HG03378 (cell line): ENCODE measurements around the gene STAMBP.
"Not testable (repeated sequence)": the region's sequence is repeated elsewhere in the genome, so short reads cannot be mapped to it uniquely, and the experiment has no call there.

Experiments
- ATAC-seq: cut with Tn5 transposase; IDR thresholded peaks from one replicate; pipeline ENCODE4 v1.9.1; 2021; ENCODE audit warnings: mild to moderate bottlenecking, moderate library complexity; ENCODE audit not compliant: unreplicated experiment

Gene STAMBP

DNA sequence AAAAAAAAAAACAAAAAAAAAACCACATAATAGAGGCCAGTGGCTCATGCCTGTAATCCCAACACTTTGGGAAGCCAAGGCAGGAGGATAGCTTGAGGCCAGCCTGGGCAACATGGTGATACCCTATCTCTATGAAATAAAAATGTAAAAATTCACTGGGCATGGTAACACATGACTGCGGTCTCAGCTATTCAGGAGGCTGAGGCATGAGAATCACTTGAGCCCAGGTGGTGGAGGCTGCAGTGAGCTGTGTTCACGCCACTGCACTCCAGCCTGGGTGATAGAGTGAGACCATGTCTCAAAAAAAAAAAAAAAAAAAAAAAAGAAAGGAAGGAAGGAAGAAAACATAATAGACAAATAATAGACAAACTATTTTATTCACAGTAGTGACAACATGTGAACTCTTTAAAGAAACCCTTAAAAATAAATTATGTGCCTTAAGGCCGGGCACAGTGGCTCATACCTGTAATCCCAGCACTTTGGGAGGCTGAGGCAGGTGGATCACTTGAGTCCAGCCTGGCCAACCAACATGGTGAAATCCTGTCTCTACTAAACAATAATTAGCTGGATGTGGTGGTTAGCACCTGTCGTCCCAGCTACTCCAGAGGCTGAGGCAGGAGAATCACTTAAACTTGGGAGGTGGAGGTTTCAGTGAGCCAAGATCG is 75.3 kb downstream of the STAMBP start:
- ATAC-seq = not testable (repeated sequence)

DNA sequence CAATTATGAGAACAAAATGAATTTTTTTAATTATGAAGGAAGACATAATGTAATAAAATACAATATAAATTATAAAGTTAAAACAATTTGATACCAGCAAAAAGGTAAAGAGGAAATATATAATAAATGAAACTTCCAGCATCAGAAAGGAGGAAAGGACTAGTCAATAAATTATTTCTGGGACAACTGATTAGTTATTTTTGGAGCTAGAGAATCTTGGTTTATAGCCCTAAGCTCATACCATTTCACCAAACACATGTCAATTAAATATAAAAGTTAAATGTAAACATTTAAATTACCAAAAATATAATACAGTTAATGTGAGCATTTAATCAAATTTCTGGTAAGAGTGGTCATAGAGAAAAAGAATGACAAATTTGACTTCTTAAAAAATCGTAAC is 76.2 kb downstream of the STAMBP start:
- no peak for ATAC-seq

DNA sequence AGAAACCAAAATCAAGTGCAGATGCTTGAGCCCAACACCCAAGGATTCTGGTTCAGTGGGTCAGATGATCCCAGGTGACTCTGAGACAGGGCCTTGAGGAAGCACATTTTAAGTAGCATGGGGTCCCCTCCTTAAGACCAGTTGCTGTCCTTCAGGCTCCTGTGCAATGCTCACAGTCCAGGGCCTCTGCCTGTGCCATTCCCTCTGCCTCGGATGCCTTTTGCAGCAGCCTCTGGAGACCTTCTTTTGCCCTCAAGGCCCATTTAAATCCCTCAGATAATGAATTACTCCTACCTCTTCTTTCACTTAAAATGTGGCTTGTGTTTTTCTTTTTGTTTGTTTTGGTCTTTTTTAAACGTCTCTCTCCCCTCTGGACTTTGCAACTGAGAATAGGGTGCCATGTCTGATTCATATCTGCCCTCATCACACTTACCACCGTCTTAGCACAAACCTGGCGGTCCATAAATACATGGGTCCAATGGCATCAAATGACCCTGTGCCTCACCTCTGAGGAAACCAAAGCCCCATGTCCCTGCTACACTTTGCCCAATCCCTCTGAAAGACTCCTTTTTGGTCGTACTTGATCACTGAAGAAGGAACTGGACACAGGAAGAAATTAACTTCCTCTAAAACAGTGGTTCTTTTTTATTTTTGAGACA is 78.2 kb downstream of the STAMBP start:
- ATAC-seq = no peak

DNA sequence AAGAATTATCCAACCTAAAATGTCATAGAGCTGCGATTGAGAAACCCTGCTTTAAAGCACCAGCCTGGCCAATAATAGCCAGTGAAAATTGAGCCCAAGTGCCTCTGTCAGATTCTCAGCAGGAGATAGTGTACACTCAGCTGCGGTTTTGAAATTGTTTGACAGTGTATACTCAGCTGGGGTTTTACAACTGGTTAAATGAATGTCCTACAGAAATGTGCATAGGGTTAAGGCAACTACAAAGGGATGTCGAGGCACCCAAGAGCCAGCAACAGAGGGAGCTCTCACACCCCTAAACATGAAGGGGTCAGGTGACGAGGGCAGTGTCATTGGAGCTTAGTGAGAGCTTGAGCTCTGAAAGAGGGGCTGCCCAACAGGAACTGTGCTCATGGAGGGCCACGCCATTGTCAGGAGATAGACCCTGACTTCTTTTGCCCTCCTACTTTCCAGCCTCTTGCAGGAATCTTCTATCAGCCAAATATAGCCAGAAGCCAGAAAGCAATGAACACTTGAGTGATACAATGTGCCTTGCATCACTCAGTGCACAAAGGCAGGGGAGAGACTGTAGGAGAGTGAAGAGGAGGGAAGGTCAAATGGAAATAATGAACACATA is 79.2 kb downstream of the STAMBP start:
- ATAC-seq = no peak

DNA sequence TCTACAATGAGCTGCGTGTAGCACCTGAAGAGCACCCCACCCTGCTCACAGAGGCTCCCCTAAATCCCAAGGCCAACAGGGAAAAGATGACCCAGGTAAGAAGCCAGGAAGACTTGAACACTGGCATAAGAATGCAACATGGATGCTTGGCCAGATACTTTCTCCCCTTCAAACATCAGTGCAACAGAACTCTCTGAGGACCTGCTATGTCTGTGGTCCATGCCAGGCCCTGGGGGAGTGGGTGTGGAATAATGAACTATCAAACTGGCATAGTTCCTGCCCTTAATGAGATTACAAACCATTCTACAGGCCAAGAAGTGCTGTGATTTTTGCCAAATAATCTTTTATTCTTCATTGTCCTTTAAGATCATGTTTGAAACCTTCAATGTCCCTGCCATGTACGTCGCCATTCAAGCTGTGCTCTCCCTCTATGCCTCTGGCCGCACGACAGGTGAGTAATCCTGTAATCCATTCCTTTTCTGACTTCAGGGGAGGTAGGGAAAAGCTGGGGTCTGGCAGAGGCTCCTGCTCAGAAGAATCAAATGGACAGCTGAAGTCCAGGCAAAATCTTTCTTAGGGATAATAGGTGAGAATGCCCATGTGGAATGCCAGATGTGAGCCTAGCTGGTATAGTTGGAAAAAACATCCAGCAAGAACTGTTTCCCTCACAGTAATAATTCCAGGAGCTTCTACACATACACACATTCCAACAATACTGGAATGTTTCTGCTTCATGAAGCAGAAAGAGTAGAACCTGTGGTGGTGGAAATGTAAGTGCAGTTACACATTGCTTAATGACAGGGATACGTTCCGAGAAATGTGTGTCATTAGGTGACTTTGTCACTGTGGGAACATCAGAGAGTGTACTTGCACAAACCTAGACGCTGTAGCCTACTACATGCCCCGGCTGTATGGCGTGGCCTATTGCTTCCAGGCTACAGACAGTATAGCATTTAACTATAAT is 80.2 kb downstream of the STAMBP start:
- ATAC-seq = no peak

DNA sequence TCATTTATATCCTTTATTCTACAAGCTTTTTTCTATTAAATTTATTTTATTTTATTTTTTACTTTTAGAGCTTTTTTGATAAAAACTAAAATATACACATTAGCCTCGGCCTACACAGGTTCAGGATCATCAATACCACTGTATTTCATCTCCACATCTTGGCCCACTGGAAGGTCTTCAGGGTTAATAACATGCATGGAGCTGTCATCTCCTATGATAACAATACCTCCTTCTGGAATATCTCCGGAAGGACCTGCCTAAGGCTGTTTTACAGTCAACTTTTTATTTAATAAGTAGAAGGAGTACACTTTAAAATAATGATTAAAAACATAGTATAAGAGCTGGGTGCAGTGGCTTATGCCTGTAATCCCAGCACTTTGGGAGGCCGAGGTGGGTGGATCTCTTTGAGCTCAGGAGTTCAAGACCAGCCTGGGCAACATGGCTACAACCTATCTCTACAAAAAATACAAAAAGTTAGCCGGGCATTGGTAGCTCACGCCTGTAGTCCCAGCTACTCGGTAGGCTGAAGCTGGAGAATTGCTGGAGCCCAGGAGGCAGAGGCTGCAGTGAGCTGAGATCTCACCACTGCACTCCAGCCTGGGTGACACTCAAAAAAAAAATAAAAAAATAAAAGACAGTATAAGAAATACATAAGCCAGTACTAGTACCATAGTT is 82.2 kb downstream of the STAMBP start:
- no peak for ATAC-seq

DNA sequence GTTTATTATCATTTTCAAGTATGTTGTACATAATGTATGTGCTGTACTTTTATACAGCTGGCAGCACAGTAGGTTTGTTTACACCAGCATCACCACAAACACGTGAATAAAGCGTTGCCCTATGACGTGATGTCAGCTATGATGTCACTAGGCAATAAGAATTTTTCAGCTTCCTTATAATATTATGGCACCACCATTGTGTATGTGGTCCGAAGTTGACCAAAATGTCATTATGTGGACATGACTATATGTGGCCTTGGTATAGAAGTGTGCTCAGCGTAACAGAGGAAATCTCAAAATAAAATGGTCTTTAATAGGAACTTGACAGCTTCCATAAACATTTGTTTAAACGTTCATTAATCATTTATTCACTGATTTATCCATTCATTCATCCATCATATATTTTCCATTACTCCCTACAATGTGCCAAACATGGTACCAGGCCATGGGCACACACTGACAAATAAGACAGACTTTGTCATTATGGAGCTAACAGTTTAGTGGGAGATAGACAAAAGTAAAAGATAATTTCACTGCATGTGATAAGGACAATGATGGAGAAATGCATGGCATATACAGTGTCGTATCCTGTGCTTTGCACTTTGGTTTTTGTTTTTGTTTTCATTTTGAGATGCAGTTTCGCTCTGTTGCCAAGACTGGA is 82.9 kb downstream of the STAMBP start:
- ATAC-seq = no peak

DNA sequence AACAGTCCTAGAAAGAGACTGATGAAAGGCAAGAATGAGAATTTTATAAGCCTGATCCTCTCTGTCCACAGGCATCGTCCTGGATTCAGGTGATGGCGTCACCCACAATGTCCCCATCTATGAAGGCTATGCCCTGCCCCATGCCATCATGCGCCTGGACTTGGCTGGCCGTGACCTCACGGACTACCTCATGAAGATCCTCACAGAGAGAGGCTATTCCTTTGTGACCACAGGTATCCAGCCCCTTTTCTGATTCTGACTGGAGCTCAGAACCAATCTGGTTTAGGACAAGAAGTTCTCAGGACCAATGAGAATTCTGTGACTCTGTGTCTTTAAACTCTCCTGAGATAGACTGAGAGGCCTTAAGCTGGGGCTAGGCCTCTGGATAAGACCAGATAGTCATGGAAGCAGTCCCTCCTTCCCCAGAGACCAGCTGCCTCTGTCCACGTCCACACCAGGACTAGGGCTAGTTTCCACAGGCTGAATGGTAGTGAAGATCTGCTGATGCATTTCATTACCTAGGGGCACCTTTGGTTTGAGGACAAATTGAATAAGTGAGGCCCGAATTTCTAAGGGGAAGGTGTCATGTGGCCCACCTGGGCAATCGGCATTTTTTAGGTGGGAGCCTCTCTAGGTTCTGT is 84.8 kb downstream of the STAMBP start:
- no peak for ATAC-seq

DNA sequence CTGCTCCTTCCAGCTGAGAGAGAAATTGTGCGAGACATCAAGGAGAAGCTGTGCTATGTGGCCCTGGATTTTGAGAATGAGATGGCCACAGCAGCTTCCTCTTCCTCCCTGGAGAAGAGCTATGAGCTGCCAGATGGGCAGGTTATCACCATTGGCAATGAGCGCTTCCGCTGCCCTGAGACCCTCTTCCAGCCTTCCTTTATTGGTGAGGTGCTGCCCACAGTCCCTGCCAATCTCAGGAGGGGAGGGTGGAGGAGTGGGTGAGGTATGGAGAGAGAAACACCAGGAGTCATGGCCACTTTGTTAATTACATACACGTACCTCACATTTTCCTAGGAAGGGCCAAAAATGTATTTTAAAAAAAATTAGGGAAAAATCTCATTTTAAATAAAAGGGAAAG is 85.9 kb downstream of the STAMBP start:
- no peak for ATAC-seq

DNA sequence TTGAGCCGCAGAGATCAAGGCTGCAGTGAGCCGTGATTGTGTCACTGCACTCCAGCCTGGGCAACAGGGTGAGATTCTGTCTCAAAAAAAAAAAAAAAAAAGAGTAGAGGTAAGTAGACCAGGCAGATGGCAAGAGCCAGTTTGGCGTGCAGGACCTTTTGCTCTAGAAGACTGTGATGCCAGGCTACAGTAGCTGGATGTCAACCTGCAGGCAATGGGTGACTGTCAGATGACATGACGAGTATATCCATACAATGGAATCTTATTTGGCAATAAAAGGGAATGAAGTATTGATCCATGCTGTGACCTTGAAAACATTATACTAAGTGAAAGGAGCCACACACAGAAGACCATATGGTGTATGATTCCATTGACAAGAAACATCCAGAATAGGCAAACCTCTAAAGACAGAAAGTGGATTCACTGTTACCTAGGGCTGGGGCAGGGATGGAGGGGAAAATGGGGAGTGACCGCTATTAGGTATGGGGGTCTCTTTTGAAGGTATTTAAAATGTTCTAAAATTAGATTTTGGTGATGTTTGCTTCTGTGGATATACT is 86.8 kb downstream of the STAMBP start:
- ATAC-seq = no peak

DNA sequence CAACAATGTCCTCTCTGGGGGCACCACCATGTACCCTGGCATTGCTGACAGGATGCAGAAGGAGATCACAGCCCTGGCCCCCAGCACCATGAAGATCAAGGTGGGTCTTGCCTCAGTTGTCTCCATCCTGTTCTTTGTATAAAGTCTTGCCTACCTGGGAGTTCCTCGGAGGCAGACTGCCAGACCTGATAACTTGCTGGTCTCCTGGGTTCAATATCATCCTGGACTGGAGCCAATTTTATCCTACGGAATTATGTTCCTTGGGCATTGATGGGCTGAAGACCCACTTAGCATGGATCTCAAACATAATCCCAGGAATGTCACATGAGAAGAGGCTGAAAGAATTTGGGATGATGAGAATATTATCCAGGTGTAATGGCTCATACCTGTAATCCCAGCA is 87.9 kb downstream of the STAMBP start:
- no peak for ATAC-seq

DNA sequence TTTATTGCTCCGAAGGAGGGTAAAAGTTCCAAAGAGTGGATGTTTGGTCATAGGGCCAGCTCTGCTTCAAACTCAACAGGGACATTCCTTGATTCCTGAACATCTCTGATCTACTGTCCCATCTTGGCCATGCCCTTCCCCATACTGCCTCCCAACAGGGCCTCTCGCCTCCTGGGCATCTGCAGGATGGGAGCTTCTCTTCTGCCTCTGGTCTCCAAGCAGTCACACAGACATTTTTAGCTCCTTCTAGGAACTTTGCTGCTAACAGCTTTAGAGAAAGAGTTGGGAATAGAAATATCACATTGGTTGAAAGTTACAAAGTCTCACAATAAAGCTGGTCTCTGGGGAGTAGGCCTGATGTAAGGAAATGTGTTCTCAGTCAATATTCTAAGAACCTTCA is 88.5 kb downstream of the STAMBP start:
- ATAC-seq = no peak

DNA sequence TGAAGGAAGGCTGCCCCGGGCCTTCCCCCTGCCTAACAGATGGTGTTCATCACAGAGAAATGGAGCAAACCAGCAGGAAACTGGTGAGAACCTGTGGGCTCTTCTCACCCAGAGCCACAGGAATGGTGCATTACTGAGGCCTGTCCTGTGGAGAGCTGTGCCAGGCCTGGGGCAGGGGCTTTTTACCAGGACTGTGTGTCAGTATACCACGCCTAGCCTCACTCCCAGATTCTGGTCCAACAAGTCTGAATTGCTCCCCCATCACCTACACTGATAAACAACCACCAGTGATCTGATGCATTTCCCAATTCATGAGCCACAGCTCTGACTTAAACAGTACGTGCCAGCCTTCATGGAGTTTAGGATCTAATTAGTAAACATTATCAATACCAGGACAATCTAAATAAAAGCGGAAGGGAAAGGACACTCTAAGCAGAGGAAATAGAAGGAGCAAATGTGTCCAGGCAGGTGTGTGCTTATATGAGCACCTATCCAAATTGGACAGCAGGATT is 89.0 kb downstream of the STAMBP start:
- ATAC-seq = no peak

DNA sequence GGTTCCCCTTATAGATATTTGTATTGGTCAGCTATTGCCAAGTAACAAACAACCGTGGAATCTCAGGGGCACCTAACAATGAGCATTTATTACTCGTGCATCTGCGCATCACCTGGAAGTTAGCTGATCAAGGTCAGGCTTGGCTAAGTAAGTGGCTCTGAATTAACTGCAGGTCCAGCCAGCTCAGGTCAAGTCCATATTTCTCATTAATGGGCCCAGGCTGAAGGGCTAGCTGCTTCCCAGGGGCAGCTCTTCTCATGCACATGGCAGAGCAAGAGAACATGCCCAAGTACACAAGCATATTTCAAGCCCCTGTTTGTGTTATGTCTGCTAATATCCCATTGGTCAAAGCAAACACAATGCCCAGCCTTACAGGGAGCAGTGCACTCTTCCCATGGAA is 90.1 kb downstream of the STAMBP start:
- ATAC-seq = no peak

DNA sequence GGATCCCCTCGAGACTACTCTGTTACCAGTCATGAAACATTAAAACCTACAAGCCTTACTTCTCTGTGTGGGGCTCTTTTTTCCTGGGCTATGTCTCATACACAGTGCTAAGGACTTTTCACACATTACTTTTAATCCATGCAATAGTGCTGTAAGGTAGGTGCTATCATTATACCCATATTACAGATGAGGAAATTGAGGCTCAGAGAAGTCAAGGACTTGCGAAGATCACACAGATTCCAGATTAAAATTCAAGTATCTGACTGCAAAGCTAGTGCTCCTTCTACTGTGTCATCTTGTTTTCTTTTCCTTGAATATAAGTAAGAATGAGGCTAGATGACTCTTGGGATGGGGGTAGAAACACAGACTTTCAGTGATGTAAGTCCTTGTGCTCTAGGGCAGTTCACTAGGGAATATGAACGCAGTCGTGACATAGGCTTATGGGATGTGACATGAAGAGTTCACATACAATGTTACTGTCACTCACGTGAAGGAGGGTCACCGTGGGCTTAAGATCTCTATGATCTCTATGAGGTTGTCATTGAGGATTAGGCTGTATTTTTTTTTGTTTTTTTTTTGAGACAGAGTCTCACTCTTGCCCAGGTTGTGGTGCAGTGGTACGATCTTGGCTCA is 91.0 kb downstream of the STAMBP start:
- ATAC-seq = no peak

DNA sequence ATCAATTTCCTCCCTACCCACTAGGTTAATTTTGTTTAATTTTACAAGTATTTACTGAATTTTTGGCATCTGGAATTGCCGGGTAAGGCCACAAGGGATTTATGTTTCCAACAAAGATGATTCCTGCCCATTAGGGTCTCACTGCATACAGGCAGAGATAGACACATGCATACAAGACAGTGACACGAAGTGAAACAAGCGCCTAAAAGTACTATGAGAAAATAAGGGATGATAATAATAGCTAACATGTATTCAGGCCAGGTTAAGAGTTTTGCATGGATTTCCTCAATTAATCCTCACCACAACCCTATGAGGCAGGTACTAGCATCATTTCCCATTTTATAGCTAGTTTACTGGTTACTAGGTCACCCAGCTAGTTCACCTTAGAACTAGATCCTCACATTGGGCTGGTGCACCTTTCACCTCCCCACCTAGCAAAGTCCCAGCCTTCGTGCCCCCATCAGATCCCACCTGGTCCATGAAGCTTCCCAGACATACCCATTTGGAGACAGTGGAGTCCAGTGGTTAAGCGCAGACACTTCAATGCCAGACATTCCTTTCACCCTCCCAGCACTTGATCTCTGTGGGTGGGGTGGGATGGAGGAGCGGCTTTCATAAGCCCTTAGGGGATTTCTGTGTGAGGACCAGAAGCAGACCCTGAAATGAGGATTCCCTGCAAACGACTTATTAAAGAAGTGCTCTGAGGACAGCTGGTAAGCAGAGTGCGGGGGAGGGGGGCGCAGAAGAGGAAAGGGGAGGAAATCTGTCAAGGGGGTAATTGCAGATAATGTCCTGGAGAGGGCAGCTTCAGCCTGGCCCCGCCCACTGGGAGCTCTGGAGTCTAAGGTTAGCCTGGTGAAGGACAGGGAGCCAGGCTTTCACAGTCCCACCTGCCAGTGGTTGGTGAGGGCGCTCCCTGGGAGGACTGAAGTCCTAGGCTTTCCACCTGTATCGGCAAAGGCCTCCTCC is 92.1 kb downstream of the STAMBP start:
- ATAC-seq = no peak

DNA sequence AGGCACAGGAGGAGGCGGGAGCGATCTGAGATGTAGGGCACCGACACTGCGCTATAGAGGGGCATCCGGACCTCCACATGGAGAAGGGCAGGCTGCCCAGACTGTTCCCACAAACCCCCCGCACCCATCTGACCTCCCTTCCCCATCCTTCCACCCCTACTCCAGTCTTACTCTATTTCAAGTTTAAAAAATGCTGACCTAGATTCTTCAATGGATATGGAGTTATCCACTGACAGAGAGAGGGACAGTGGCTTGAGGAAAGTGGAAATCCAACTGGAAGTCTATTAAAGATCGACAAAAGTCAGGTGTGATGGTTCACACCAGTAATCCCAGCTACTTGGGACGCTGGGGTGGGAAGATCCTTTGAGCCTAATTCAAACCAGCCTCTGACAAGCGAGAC is 92.8 kb downstream of the STAMBP start:
- no peak for ATAC-seq

DNA sequence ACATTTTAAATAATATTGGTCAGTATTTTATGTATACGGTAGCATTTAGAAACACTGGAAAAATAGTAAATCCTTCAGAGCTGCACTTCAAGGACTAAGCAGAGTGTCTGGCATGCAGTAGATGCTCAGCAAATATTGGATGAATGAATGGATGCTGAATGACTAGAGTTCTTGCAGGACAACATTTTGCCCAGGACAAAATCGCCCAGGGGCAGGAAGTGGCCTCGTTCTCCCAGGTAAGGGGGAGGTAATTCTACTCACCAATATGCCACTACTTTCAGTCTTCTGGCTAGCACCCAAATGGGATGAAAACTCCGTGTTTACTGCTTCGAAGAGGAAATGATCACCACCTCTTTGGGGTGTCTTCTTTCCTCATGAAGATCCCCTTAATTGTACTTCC is 93.9 kb downstream of the STAMBP start:
- ATAC-seq = no peak
